Measurements from ENCODE around the gene ACTL9.

ACTL9 gene

DNA sequence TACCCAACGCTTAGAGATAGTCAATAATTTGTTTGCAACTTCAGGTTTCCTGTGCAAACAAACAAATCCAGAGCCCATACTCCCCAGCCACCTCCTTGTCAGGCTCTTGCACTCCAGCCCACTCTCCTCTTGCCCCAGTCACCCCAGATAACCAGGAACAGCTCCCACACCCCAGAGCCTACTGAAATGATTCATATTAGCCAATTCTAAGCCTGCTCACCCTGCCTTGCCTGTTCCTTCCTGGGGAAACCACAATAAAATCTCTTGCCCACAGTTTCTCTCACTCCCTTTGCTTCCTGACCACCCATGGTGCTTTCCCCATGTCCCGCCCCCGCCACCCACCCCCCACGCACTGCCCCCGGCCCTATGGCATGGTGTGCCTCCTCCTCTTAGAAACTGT is 3.8 kb upstream of the ACTL9 start:
- Histone ChIP-seq H3K9ac (ENCODE audit: low read depth, low read length) (no peak overlapping the region), H3K9me3 (ENCODE audit: insufficient read depth, low read depth, low read length) (peaks cover 13% of the 10 kb centered on the region), H3K27me3 (ENCODE audit: insufficient read depth, low read length) (peaks cover 3% of the 10 kb centered on the region; the same call in 1 of the 2 replicates), H3K4me3 (ENCODE audit: low read length) (no peak overlapping the region), H3K4me1 (ENCODE audit: insufficient read depth, low read length) (no peaks in the 10 kb centered on the region), H3K36me3 (ENCODE audit: insufficient read depth, low read length) (no peaks in the 10 kb centered on the region), H3K27ac (ENCODE audit: low read depth, low read length) (no peak overlapping the region)
- 47% methylated on average over 1 of the region's 5 CpGs for WGBS

DNA sequence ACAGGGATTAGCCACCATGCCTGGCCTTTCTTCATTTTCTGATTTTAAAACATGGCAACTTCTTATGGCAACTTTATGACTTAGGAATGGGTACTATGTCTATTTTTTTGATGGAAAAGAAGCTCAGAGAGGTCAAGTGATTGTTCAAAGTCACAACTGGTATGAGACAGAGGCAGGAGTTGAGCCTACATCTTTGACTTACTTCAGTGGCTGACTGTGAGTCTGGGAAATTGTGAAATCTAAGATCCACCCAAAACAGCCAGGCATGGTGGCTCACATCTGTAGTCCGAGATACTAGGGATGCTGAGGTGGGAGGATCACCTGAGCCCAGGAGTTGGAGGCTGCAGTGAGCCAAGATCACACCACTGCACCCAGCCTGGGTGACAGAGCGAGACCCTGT is 2.4 kb upstream of the ACTL9 start:
- H3K4me1 ChIP-seq (ENCODE audit: insufficient read depth, low read length): no peaks in the 10 kb centered on the region
- H3K4me3 ChIP-seq (ENCODE audit: low read length): no peak overlapping the region
- no peak overlapping the region for H3K27ac ChIP-seq (ENCODE audit: low read depth, low read length)
- no peaks in the 10 kb centered on the region for H3K36me3 ChIP-seq (ENCODE audit: insufficient read depth, low read length)
- peaks cover 12% of the 10 kb centered on the region for H3K9me3 ChIP-seq (ENCODE audit: insufficient read depth, low read depth, low read length)
- peaks cover 3% of the 10 kb centered on the region; the same call in 1 of the 2 replicates for H3K27me3 ChIP-seq (ENCODE audit: insufficient read depth, low read length)
- WGBS: 87% methylated on average over 2 of the region's 2 CpGs
- H3K9ac ChIP-seq (ENCODE audit: low read depth, low read length): no peak overlapping the region

DNA sequence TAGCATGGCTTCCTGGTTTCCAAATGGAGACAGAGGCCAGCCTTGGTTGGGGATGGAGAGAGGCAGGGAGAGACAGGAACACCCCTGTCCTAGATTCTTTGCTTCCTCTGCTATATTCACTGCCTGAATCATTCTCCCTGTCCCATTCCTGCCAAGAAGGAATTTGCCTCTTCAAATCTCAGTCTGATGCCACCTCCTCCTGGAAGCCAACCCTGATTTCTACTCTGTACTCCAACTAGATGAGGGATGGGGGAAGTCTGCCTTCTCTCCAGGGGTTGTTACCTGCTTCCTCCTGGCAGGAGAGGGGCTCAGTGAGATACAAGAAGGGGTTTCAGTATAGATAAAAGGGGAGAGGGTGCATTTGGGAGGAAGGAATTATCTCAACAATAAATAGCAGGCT is 1.3 kb upstream of the ACTL9 start:
- peaks cover 3% of the 10 kb centered on the region; the same call in 1 of the 2 replicates for H3K27me3 ChIP-seq (ENCODE audit: insufficient read depth, low read length)
- no peaks in the 10 kb centered on the region for H3K4me1 ChIP-seq (ENCODE audit: insufficient read depth, low read length)
- H3K4me3 ChIP-seq (ENCODE audit: low read length): no peak overlapping the region
- peaks cover 10% of the 10 kb centered on the region for H3K9me3 ChIP-seq (ENCODE audit: insufficient read depth, low read depth, low read length)
- no peaks in the 10 kb centered on the region for H3K36me3 ChIP-seq (ENCODE audit: insufficient read depth, low read length)
- H3K9ac ChIP-seq (ENCODE audit: low read depth, low read length): no peak overlapping the region
- H3K27ac ChIP-seq (ENCODE audit: low read depth, low read length): no peak overlapping the region

DNA sequence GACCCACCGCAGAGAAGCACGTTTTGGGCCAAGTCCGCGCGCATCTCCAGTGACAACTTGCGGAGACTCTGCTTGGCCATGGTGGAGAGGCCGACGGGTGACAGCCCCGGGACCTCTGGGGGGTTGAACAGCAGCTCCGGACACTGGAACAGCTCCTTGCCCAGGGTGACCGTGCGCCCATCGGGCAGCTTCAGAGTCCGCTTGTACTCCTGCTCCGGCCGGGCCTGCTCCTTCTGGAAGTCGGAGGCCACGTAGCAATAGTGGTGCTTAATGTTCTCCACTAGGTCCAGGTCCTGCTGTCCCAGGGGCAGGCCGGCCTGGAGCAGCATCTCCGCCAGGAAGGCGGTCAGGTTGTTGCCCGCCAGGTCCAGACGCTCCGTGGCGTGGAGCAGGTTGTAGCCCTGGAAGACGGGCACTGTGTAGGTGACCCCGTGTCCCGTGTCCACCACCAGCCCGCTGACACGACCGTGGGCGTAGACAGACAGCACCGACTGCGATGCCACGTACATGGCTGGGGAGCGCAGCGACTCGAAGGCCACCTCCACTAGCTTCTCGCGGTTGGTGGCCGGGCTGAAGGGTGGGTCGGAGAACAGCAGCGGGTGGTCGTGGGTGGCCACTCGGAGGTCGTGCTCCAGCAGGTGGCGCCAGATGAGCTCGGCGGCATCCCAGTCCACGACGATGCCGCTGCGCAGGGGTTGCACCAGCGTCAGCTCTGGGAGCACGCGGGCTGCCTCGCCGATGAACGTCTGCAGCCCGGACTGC is 743 bp downstream of the ACTL9 start:
- Histone ChIP-seq H3K4me3 (ENCODE audit: low read length) (no peak overlapping the region), H3K9me3 (ENCODE audit: insufficient read depth, low read depth, low read length) (peaks cover 7% of the 10 kb centered on the region), H3K27me3 (ENCODE audit: insufficient read depth, low read length) (peaks cover 3% of the 10 kb centered on the region; the same call in 1 of the 2 replicates), H3K27ac (ENCODE audit: low read depth, low read length) (no peak overlapping the region), H3K36me3 (ENCODE audit: insufficient read depth, low read length) (no peaks in the 10 kb centered on the region), H3K4me1 (ENCODE audit: insufficient read depth, low read length) (no peaks in the 10 kb centered on the region), H3K9ac (ENCODE audit: low read depth, low read length) (no peak overlapping the region)
- WGBS: 78% methylated on average over 60 of the region's 60 CpGs

DNA sequence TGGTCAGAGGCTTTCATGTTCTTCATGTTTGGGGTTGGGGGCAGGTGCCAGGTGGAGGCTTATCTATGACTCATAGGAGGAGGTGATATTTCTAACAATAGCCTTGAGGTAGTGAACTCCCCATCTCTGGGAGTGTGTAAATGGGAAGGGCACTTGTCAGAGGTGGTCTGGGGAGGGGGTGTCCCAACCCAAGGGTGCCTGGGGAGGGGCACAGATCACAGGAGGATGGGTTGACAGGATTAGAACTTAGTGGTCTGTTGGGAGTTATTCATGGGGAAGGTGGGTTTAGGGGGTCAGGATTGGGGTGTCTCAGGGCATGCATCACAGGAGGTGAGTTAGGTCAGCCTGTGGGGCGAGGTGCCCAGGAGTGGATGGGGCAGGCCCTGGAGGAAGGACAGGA is 1.6 kb downstream of the ACTL9 start:
- H3K36me3 ChIP-seq (ENCODE audit: insufficient read depth, low read length): no peaks in the 10 kb centered on the region
- H3K9ac ChIP-seq (ENCODE audit: low read depth, low read length): no peak overlapping the region
- peaks cover 7% of the 10 kb centered on the region for H3K9me3 ChIP-seq (ENCODE audit: insufficient read depth, low read depth, low read length)
- H3K4me3 ChIP-seq (ENCODE audit: low read length): no peak overlapping the region
- no peaks in the 10 kb centered on the region for H3K4me1 ChIP-seq (ENCODE audit: insufficient read depth, low read length)
- peaks cover 3% of the 10 kb centered on the region; the same call in 1 of the 2 replicates for H3K27me3 ChIP-seq (ENCODE audit: insufficient read depth, low read length)
- WGBS: 76% methylated on average over 1 of the region's 1 CpG
- H3K27ac ChIP-seq (ENCODE audit: low read depth, low read length): no peak overlapping the region

DNA sequence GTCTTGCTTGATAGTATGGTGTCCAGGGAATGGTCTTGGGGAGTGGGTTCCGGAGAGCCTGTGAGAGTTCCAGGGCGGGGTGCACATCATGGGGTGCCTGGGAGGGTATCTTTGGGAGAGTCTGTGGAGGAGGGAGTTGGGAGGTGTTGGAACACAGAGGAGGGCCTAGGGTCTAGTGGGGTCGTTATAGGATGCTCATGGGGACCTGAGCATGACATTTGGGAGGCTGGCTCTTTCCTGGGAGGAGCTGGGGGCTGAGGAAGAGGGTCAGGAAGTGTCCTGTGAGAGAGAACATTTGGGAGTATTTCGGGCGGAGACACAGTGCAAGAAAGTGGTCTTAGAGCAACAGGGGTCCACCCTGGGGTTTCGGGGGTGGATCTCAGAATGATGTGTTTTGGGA is 2.7 kb downstream of the ACTL9 start:
- 65% methylated on average over 6 of the region's 6 CpGs for WGBS
- peaks cover 3% of the 10 kb centered on the region; the same call in 1 of the 2 replicates for H3K27me3 ChIP-seq (ENCODE audit: insufficient read depth, low read length)

DNA sequence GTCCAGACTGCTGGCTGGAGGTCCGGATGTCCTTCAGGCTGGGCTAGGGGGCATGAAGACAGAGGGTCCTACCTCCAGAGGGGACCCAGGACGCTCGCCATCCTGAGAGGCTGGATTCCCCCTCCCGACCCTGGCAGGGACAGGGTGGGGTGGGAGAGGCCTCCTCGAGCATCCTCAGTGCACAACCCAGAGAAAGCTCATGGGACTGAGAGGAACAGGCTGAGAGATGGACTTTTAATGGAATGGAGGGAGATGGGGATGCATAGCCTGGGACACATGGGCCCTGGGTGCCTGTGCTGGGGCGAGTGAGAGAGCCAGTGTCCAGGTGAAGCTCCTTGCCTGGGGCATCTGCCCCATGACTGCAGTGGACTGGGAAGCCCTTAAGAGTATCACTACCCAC is 3.1 kb downstream of the ACTL9 start:
- Histone ChIP-seq H3K27ac (ENCODE audit: low read depth, low read length) (no peak overlapping the region), H3K9ac (ENCODE audit: low read depth, low read length) (no peak overlapping the region), H3K36me3 (ENCODE audit: insufficient read depth, low read length) (no peaks in the 10 kb centered on the region), H3K4me1 (ENCODE audit: insufficient read depth, low read length) (no peaks in the 10 kb centered on the region), H3K9me3 (ENCODE audit: insufficient read depth, low read depth, low read length) (peaks cover 4% of the 10 kb centered on the region), H3K27me3 (ENCODE audit: insufficient read depth, low read length) (peaks cover 3% of the 10 kb centered on the region; the same call in 1 of the 2 replicates), H3K4me3 (ENCODE audit: low read length) (no peak overlapping the region)
- 64% methylated on average over 6 of the region's 6 CpGs for WGBS

More for the DNA sequence above, 2.7 kb downstream of the ACTL9 start:
- Histone ChIP-seq H3K4me3 (ENCODE audit: low read length) (no peak overlapping the region), H3K4me1 (ENCODE audit: insufficient read depth, low read length) (no peaks in the 10 kb centered on the region), H3K27ac (ENCODE audit: low read depth, low read length) (no peak overlapping the region), H3K36me3 (ENCODE audit: insufficient read depth, low read length) (no peaks in the 10 kb centered on the region), H3K9ac (ENCODE audit: low read depth, low read length) (no peak overlapping the region), H3K9me3 (ENCODE audit: insufficient read depth, low read depth, low read length) (peaks cover 4% of the 10 kb centered on the region)

DNA sequence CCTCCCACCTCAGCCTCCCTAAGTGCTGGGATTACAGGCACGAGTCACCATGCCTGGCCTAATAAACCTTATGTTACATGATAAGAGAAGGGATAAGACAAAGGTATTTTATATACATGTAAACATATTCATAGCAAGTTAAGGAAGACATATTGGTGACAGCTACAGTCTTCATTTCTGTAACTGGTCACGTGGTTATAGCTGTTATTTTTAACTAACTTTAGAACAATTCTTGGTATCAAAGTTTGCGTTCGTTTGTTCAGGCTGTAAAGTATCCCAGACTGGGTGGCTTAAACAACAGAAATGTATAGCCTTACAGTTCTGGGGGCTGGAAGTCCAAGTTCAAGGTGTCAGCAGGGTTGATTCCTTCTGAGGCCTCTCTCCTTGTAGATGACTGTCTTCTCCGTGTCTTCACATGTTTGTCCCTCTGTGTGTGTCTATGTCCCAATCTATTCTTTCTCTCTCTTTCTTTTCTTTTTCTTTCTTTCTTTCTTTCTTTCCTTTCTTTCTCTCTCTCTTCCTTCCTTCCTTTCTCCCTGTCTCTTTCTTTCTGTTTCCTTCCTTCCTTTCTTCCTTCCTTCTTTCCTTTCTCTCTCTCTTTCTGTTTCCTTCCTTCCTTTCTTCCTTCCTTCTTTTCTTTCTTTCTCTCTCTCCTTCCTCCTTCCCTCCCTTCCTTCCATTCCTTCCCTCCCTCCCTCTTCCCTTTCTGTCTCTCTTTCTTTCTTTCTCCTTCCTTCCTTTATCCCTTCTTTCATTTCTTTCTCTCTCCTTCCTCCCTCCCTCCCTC is 7.6 kb downstream of the ACTL9 start:
- H3K9ac ChIP-seq (ENCODE audit: low read depth, low read length): no peak overlapping the region
- H3K4me3 ChIP-seq (ENCODE audit: low read length): no peak overlapping the region
- peaks cover 7% of the 10 kb centered on the region; the same call in 1 of the 2 replicates for H3K9me3 ChIP-seq (ENCODE audit: insufficient read depth, low read depth, low read length)
- WGBS: 48% methylated on average over 5 of the region's 5 CpGs
- no peak overlapping the region for H3K27ac ChIP-seq (ENCODE audit: low read depth, low read length)
- H3K4me1 ChIP-seq (ENCODE audit: insufficient read depth, low read length): no peaks in the 10 kb centered on the region
- H3K27me3 ChIP-seq (ENCODE audit: insufficient read depth, low read length): no peaks in the 10 kb centered on the region
- H3K36me3 ChIP-seq (ENCODE audit: insufficient read depth, low read length): no peaks in the 10 kb centered on the region

DNA sequence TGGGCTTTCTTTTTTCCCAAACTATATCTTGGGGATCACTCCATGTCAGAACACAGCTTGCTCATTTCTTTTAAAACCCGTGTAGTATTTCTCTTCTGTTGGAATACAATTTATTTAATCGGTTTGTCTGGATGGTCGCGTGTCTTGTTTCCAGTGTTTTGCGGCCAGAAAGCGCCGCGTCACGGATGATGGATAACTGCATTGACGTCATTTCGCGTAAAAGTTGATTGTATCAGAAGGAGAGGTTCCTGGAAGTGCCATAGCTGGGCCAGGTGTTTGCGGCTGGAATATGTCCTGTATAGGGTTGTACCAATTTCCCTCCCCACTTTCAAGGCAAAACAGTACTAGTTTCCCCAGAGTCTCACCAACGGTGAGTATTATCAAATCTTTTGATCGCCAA is 9.7 kb downstream of the ACTL9 start:
- Histone ChIP-seq H3K27me3 (ENCODE audit: insufficient read depth, low read length) (no peaks in the 10 kb centered on the region), H3K9ac (ENCODE audit: low read depth, low read length) (no peak overlapping the region), H3K9me3 (ENCODE audit: insufficient read depth, low read depth, low read length) (peaks cover 10% of the 10 kb centered on the region), H3K4me3 (ENCODE audit: low read length) (no peak overlapping the region), H3K4me1 (ENCODE audit: insufficient read depth, low read length) (no peaks in the 10 kb centered on the region), H3K36me3 (ENCODE audit: insufficient read depth, low read length) (no peaks in the 10 kb centered on the region), H3K27ac (ENCODE audit: low read depth, low read length) (no peak overlapping the region)
- WGBS: 93% methylated on average over 14 of the region's 15 CpGs

DNA sequence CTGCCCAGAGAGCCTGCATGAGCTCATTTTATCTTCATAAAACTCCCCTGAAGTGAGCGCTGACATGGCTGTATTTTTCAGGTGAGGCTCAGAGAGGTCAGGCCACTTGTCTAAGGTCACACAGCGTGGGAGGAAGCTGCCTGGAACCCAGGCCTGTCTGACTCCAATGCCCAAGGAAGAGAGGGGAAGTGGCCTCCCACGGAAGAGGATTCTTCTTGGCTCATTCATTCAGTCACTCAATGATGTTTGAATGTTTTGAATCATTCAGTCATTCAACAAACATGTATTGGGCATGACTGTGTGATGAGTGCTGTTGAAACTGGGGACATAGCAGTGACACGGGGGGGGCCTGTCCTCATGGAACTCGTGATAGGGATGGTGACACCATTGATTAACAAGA is 12.0 kb downstream of the ACTL9 start:
- Histone ChIP-seq H3K9me3 (ENCODE audit: insufficient read depth, low read depth, low read length) (peaks cover 17% of the 10 kb centered on the region), H3K9ac (ENCODE audit: low read depth, low read length) (no peak overlapping the region), H3K27me3 (ENCODE audit: insufficient read depth, low read length) (no peaks in the 10 kb centered on the region), H3K36me3 (ENCODE audit: insufficient read depth, low read length) (no peaks in the 10 kb centered on the region), H3K27ac (ENCODE audit: low read depth, low read length) (no peak overlapping the region), H3K4me1 (ENCODE audit: insufficient read depth, low read length) (no peaks in the 10 kb centered on the region), H3K4me3 (ENCODE audit: low read length) (no peak overlapping the region)
- 49% methylated on average over 5 of the region's 5 CpGs for WGBS

Measured in HUES64 (cell line).